WTC11 (cell line): Measurements from ENCODE around the gene DMRT2. TPM values are rescaled to one million over a fixed set of nuclear protein-coding genes. Genes with fewer than 3 reads are reported as not detected.

Experiments
- ATAC-seq: fragments of 200-7000 bp; cut with Tn5 transposase; 2 replicates; pipeline ENCODE4 v1.10.0; 2021; ENCODE audit warnings: mild to moderate bottlenecking, moderate library complexity
- CTCF ChIA-PET: fragments of 300-600 bp; sonication (Branson Sonifier 250); formaldehyde crosslinking; loops from one replicate; lab custom pipeline; 2021; ENCODE audit warnings: antibody characterized with exemption; lab: Charles Lee
- POLR2A ChIA-PET: fragments of 350-600 bp; sonication (Branson Sonifier 250); formaldehyde crosslinking; loops from one replicate; lab custom pipeline; 2021; ENCODE audit warnings: antibody characterized with exemption; lab: Charles Lee
- DNase-seq: peaks from one replicate; pipeline ENCODE4 v3.0.0; 2021; ENCODE audit warnings: low spot score
- H3K27ac Mint-ChIP-seq: 2 replicates; pipeline ENCODE4 v1.8.0; 2021; ENCODE audit warnings: mixed read lengths
- H3K27me3 Mint-ChIP-seq: 2 replicates; pipeline ENCODE4 v1.8.0; 2021; ENCODE audit warnings: low read depth, mild to moderate bottlenecking, moderate library complexity, mixed read lengths
- H3K36me3 Mint-ChIP-seq: 2 replicates; pipeline ENCODE4 v1.8.0; 2021; ENCODE audit warnings: mixed read lengths
- H3K4me1 Mint-ChIP-seq: 2 replicates; pipeline ENCODE4 v1.8.0; 2022; ENCODE audit warnings: mixed read lengths
- H3K4me3 Mint-ChIP-seq: 2 replicates; pipeline ENCODE4 v1.8.0; 2021; ENCODE audit warnings: mild to moderate bottlenecking, moderate library complexity, mixed read lengths
- H3K9me3 Mint-ChIP-seq: 2 replicates; pipeline ENCODE4 v1.8.0; 2021; ENCODE audit warnings: mixed read lengths
- ATF1 ChIP-seq: sonication (generic); formaldehyde crosslinking; IDR thresholded peaks from 2 replicates; pipeline ENCODE4 v1.8.1; 2023; ENCODE audit warnings: mild to moderate bottlenecking, moderate library complexity, missing genetic modification reagents
- E2F5 ChIP-seq: sonication (generic); formaldehyde crosslinking; IDR thresholded peaks from 2 replicates; pipeline ENCODE4 v1.8.1; 2022; ENCODE audit warnings: mild to moderate bottlenecking, moderate library complexity, missing genetic modification reagents
- GABPB1 ChIP-seq: sonication (generic); formaldehyde crosslinking; IDR thresholded peaks from 2 replicates; pipeline ENCODE4 v1.8.1; 2023; ENCODE audit warnings: mild to moderate bottlenecking, missing genetic modification reagents
- GRHL2 ChIP-seq: fragments of 250-450 bp; sonication (Bioruptor Pico); IDR thresholded peaks from 2 replicates; pipeline ENCODE4 v1.8.0; 2022; ENCODE audit warnings: mild to moderate bottlenecking, moderate library complexity; ENCODE audit not compliant: insufficient replicate concordance, severe bottlenecking
- HMGA2 ChIP-seq: fragments of 250-450 bp; sonication (Bioruptor Pico); IDR thresholded peaks from 2 replicates; pipeline ENCODE4 v1.4.0; 2021; ENCODE audit warnings: mild to moderate bottlenecking, moderate library complexity
- HMGXB4 ChIP-seq: sonication (generic); formaldehyde crosslinking; IDR thresholded peaks from 2 replicates; pipeline ENCODE4 v1.8.1; 2023; ENCODE audit warnings: mild to moderate bottlenecking, moderate library complexity, missing genetic modification reagents
- KAT7 ChIP-seq: sonication (generic); formaldehyde crosslinking; IDR thresholded peaks from 2 replicates; pipeline ENCODE4 v1.8.1; 2023; ENCODE audit warnings: missing genetic modification reagents, mild to moderate bottlenecking, borderline replicate concordance
- MAX ChIP-seq: sonication (generic); formaldehyde crosslinking; IDR thresholded peaks from 2 replicates; pipeline ENCODE4 v1.8.0; 2022; ENCODE audit warnings: mild to moderate bottlenecking, missing genetic modification reagents
- NFYB ChIP-seq: sonication (generic); formaldehyde crosslinking; conservative IDR thresholded peaks from 2 replicates; pipeline ENCODE4 v1.8.0; 2022; ENCODE audit warnings: low read depth, missing genetic modification reagents
- NR3C1 ChIP-seq: sonication (generic); formaldehyde crosslinking; conservative IDR thresholded peaks from 2 replicates; pipeline ENCODE4 v1.8.1; 2023; ENCODE audit warnings: low read depth, mild to moderate bottlenecking, missing genetic modification reagents
- RELA ChIP-seq: sonication (generic); formaldehyde crosslinking; IDR thresholded peaks from 2 replicates; pipeline ENCODE4 v1.8.1; 2022; ENCODE audit warnings: missing genetic modification reagents, mild to moderate bottlenecking, borderline replicate concordance
- SMAD3 ChIP-seq: sonication (generic); formaldehyde crosslinking; IDR thresholded peaks from 2 replicates; pipeline ENCODE4 v1.8.0; 2022; ENCODE audit warnings: missing genetic modification reagents, mild to moderate bottlenecking, borderline replicate concordance
- SOX15 ChIP-seq: fragments of 250-450 bp; sonication (Bioruptor Pico); IDR thresholded peaks from 2 replicates; pipeline ENCODE4 v1.9.0; 2021; ENCODE audit warnings: mild to moderate bottlenecking
- USF1 ChIP-seq: sonication (generic); formaldehyde crosslinking; IDR thresholded peaks from 2 replicates; pipeline ENCODE4 v1.8.0; 2022; ENCODE audit warnings: mild to moderate bottlenecking, missing genetic modification reagents
- USF2 ChIP-seq: sonication (generic); formaldehyde crosslinking; IDR thresholded peaks from 2 replicates; pipeline ENCODE4 v1.8.1; 2023; ENCODE audit warnings: mild to moderate bottlenecking, missing genetic modification reagents, moderate library complexity
- ZMAT4 ChIP-seq: fragments of 250-450 bp; sonication (Bioruptor Pico); IDR thresholded peaks from 2 replicates; pipeline ENCODE4 v1.9.0; 2021; ENCODE audit warnings: mild to moderate bottlenecking
- ZNF512 ChIP-seq: sonication (generic); formaldehyde crosslinking; IDR thresholded peaks from 2 replicates; pipeline ENCODE4 v1.8.1; 2022; ENCODE audit warnings: missing genetic modification reagents, borderline replicate concordance
- ZNF671 ChIP-seq: fragments of 250-450 bp; sonication (Bioruptor Pico); IDR thresholded peaks from 2 replicates; pipeline ENCODE4 v1.8.0; 2021; ENCODE audit warnings: mild to moderate bottlenecking
- total RNA-seq: library from RNA; stranded (reverse); gene quantifications from 3 replicates; pipeline ENCODE4 v1.2.3, GENCODE V29; 2021

DMRT2 gene
- total RNA-seq, 1 experiment from 2014 or later = not detected

GRCh38 chr9:1053986-1054425 lies 3.8 kb downstream of the DMRT2 start (continued):
- TF ChIP-seq ZNF512 = no peak
- TF ChIP-seq ZNF671 (CRISPR knock-in tag) = no peak
- no peak for TF ChIP-seq E2F5 (CRISPR knock-in tag)
- no peak for TF ChIP-seq USF2 (CRISPR knock-in tag)
- TF ChIP-seq SOX15 (CRISPR knock-in tag) = no peak
- TF ChIP-seq MAX = no peak
- no peak for TF ChIP-seq SMAD3
- TF ChIP-seq USF1 (CRISPR knock-in tag) = no peak
- no peak for TF ChIP-seq KAT7 (CRISPR knock-in tag)
- no peak for TF ChIP-seq NR3C1 (CRISPR knock-in tag)
- no peak for TF ChIP-seq RELA (CRISPR knock-in tag)

GRCh38 chr9:1055166-1055565 lies 5.0 kb downstream of the DMRT2 start:
- ATAC-seq = no peak
- POLR2A ChIA-PET = no interaction called here

More at GRCh38 chr9:1055166-1055565, 5.0 kb downstream of the DMRT2 start:
- Mint-ChIP-seq H3K4me3 (no peak overlapping the region), H3K4me1 (peaks cover 20% of the 10 kb centered on the region), H3K36me3 (no peaks in the 10 kb centered on the region), H3K9me3 (0 out of 2 replicates have a peak, but pooled peaks cover 2% of the 10 kb centered on the region), H3K27me3 (peaks cover 89% of the 10 kb centered on the region), H3K27ac (no peak overlapping the region)
- DNase-seq = no peak
- TF ChIP-seq HMGA2 (CRISPR knock-in tag) (no peak), ZMAT4 (CRISPR knock-in tag) (no peak), SOX15 (CRISPR knock-in tag) (no peak), ATF1 (CRISPR knock-in tag) (no peak), GABPB1 (CRISPR knock-in tag) (no peak), HMGXB4 (CRISPR knock-in tag) (no peak), USF1 (CRISPR knock-in tag) (no peak), NFYB (CRISPR knock-in tag) (no peak), RELA (CRISPR knock-in tag) (no peak), GRHL2 (CRISPR knock-in tag) (no peak)
- CTCF ChIA-PET = no interaction called here
